ENCODE results near the gene CHST6.

GRCh38 chr16:75503801-75504200 is 8.6 kb upstream of the CHST6 start:
- no peak for TF ChIP-seq CTCF (conservative IDR thresholded peaks at IDR 0.05 in 1 of 2, IDR thresholded peaks at IDR 0.05 in 1 of 2; ENCODE audit: low read depth in 1 of 2, low read length in 2 of 2)
- TF ChIP-seq EZH2 (IDR thresholded peaks at IDR 0.05; ENCODE audit: low read length, missing control alignments), result no peak

Measured in fibroblast of lung (primary cell).